H1 (cell line): ENCODE results near the gene SLC35F1.

ENCODE experiments used
- BRCA1 ChIP-seq: IDR thresholded peaks from 2 replicates; pipeline ENCODE4 v1.6.1; 2012; ENCODE audit warnings: low read depth, low read length, improper control_type of control experiment
- CBX8 ChIP-seq: fragments of 300-800, 300-1000 bp; sonication (generic); IDR thresholded peaks from 2 replicates; pipeline ENCODE4 v1.7.1; 2016; ENCODE audit warnings: low read depth, low read length, borderline replicate concordance
- GABPA ChIP-seq: IDR thresholded peaks from 2 replicates; pipeline ENCODE4 v1.6.1; 2011; ENCODE audit warnings: mild to moderate bottlenecking, low read length, moderate library complexity, borderline replicate concordance; ENCODE audit not compliant: insufficient read depth
- JUN ChIP-seq: IDR thresholded peaks from 2 replicates; pipeline ENCODE4 v1.6.1; 2011; ENCODE audit warnings: low read depth, mild to moderate bottlenecking, improper control_type of control experiment, low read length
- JUND ChIP-seq: IDR thresholded peaks from 2 replicates; pipeline ENCODE4 v1.6.1; 2011; ENCODE audit warnings: mild to moderate bottlenecking, improper control_type of control experiment, low read length
- MAFK ChIP-seq: IDR thresholded peaks from 2 replicates; pipeline ENCODE4 v1.6.1; 2012; ENCODE audit warnings: low read depth, mild to moderate bottlenecking, improper control_type of control experiment, low read length
- POLR2A ChIP-seq, 2 experiments: IDR thresholded peaks; 1 replicate in 1 of 2; 2 replicates in 1 of 2; pipeline ENCODE4 v1.6.1; 2011; ENCODE audit warnings: low read depth in 2 of 2, low read length in 2 of 2, mild to moderate bottlenecking in 2 of 2; ENCODE audit errors: control extremely low read depth in 1 of 2
- RAD21 ChIP-seq, 2 experiments: IDR thresholded peaks in 1 of 2; conservative IDR thresholded peaks in 1 of 2; 2 replicates each; pipeline ENCODE4 v1.6.1; 2011; ENCODE audit warnings: low read depth in 2 of 2, low read length in 2 of 2, improper control_type of control experiment in 1 of 2, inconsistent platforms in 1 of 2, mild to moderate bottlenecking in 1 of 2, moderate library complexity in 1 of 2
- SUZ12 ChIP-seq: fragments of 200-600 bp; sonication (generic); IDR thresholded peaks from 2 replicates; pipeline ENCODE4 v1.6.1; 2012; ENCODE audit warnings: mild to moderate bottlenecking, inconsistent platforms, low read length, moderate library complexity, mixed read lengths
- TAF1 ChIP-seq: IDR thresholded peaks from 2 replicates; pipeline ENCODE4 v1.6.1; 2011; ENCODE audit warnings: mild to moderate bottlenecking, low read depth, low read length
- USF2 ChIP-seq: IDR thresholded peaks from 2 replicates; pipeline ENCODE4 v1.6.1; 2011; ENCODE audit warnings: low read length, improper control_type of control experiment
- YY1 ChIP-seq: IDR thresholded peaks from 2 replicates; pipeline ENCODE4 v1.6.1; 2011; ENCODE audit warnings: low read depth, mild to moderate bottlenecking, low read length
- TF ChIP-seq, protein P1 (sequence below), 3 experiments: IDR thresholded peaks; 1 replicate in 2 of 3; 2 replicates in 1 of 3; pipeline versions ENCODE4 v1.5.1 to v1.6.1; 2011; ENCODE audit warnings: low read length in 3 of 3, mild to moderate bottlenecking in 3 of 3, inconsistent platforms in 2 of 3, low read depth in 1 of 3, moderate library complexity in 1 of 3; ENCODE audit not compliant: insufficient read depth in 1 of 3; ENCODE audit errors: control extremely low read depth in 1 of 3

DNA sequence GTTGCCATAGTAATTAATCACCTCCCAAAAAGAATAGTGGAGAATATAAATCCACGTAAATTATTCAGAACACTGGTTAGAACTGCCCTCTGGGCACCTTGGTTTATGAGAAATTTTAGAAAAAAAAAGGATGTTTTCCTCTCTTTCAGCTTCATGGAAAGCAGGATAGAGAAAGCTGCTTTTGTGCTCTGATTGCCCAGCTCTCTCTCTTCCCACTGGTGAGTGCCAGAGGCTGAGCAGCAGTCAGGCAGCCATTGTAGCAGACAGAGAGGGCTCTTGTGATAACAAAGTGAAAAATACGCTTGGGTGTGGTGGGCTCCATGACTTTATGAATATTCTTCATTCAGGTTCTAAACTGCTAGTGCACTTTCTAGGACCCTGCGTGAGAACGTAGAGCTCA, 26.4 kb downstream of the SLC35F1 start:
- TF ChIP-seq GABPA (no peak), POLR2A (IDR thresholded peaks at IDR 0.05; ENCODE audit: control extremely low read depth in 1 of 2, low read depth in 2 of 2, low read length in 2 of 2) (no peak), TAF1 (no peak), SUZ12 (no peak), BRCA1 (no peak), YY1 (no peak), USF2 (no peak), MAFK (no peak), JUN (no peak), RAD21 (IDR thresholded peaks at IDR 0.05 in 1 of 2, conservative IDR thresholded peaks at IDR 0.05 in 1 of 2; ENCODE audit: low read depth in 2 of 2, low read length in 2 of 2) (no peak), CBX8 (no peak), JUND (no peak)
- TF ChIP-seq, protein P1, sequence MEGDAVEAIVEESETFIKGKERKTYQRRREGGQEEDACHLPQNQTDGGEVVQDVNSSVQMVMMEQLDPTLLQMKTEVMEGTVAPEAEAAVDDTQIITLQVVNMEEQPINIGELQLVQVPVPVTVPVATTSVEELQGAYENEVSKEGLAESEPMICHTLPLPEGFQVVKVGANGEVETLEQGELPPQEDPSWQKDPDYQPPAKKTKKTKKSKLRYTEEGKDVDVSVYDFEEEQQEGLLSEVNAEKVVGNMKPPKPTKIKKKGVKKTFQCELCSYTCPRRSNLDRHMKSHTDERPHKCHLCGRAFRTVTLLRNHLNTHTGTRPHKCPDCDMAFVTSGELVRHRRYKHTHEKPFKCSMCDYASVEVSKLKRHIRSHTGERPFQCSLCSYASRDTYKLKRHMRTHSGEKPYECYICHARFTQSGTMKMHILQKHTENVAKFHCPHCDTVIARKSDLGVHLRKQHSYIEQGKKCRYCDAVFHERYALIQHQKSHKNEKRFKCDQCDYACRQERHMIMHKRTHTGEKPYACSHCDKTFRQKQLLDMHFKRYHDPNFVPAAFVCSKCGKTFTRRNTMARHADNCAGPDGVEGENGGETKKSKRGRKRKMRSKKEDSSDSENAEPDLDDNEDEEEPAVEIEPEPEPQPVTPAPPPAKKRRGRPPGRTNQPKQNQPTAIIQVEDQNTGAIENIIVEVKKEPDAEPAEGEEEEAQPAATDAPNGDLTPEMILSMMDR (IDR thresholded peaks at IDR 0.05; ENCODE audit: control extremely low read depth in 1 of 3, insufficient read depth in 1 of 3, low read depth in 1 of 3, low read length in 3 of 3), result no peak
